ENCODE data around the gene PITRM1.
"Not testable (repeated sequence)": the region's sequence is repeated elsewhere in the genome, so short reads cannot be mapped to it uniquely, and the experiment has no call there.

The PITRM1 gene, protein sequence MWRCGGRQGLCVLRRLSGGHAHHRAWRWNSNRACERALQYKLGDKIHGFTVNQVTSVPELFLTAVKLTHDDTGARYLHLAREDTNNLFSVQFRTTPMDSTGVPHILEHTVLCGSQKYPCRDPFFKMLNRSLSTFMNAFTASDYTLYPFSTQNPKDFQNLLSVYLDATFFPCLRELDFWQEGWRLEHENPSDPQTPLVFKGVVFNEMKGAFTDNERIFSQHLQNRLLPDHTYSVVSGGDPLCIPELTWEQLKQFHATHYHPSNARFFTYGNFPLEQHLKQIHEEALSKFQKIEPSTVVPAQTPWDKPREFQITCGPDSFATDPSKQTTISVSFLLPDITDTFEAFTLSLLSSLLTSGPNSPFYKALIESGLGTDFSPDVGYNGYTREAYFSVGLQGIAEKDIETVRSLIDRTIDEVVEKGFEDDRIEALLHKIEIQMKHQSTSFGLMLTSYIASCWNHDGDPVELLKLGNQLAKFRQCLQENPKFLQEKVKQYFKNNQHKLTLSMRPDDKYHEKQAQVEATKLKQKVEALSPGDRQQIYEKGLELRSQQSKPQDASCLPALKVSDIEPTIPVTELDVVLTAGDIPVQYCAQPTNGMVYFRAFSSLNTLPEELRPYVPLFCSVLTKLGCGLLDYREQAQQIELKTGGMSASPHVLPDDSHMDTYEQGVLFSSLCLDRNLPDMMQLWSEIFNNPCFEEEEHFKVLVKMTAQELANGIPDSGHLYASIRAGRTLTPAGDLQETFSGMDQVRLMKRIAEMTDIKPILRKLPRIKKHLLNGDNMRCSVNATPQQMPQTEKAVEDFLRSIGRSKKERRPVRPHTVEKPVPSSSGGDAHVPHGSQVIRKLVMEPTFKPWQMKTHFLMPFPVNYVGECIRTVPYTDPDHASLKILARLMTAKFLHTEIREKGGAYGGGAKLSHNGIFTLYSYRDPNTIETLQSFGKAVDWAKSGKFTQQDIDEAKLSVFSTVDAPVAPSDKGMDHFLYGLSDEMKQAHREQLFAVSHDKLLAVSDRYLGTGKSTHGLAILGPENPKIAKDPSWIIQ

DNA sequence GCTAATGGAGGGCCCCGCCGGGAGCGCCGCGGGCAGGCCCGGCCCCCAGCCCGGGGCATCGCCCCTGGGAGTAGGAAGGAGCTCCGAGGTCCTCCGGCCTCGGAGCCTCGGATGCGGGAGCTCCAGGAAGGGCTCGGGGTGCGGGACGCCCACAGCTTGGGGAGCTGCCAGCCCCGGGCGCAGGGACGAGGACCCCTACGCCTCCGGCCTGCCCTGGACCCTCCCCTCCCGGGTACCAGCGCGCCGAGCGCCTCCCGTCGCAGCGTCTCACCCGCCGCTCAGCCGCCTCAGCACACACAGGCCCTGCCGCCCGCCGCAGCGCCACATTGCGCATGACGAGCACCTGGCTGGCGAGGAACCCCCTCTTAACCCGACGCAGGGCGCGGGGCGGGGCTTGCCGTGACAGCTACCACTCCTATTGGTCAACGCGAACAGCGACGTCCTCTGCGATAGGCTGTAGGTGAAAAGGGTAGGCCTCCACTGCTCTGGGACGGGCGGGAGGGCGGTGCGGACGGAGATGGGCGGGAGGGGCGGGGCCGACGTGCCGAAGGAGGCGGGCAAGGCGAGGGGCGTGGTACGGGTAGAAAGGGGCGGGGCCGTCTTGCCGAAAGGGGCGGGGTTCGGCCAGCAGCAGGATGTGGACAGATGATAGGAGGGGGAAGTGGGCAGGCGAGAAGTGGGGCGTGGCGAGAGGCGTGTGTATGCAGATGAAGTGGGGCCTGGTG, at the start of gene PITRM1:
Gene PITRM1 (minus strand): TSS at position 337 of the 725 bp plus-strand sequence. CDS start 10 bp downstream, at position 327.
- peaks cover 3% of the 10 kb centered on the region for H3K9me3 Mint-ChIP-seq
- no peaks in the 10 kb centered on the region for H3K27me3 Mint-ChIP-seq
- H3K36me3 Mint-ChIP-seq, result peaks cover 20% of the 10 kb centered on the region
- peaks cover 33% of the 10 kb centered on the region for H3K4me1 Mint-ChIP-seq
- peak; percentile 98 for ATAC-seq
- peak within 1 kb of the TSS; percentile 85 for H3K4me3 Mint-ChIP-seq
- peak within 1 kb of the TSS; percentile 84 for H3K27ac Mint-ChIP-seq

DNA sequence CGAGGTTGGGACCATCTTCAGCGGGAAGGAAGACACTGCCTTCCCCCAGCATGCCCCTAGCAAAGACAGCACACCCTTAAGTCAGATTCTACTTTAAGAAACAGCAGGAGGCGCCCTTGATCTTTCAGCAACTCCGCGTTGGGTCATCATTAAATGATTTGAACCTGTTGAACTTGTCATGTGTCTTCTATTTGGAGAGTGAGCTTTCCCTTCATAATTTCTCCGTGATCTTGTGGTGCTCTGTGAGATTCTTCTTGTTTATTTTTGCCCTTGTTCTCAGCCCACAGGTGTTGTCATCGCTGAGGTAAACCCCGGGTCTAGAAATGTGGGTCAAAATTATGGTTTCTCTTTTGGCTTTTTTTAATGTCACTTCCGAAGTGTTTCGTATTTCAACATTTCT, 49.5 kb upstream of the PITRM1 start:
- Mint-ChIP-seq H3K36me3 (no peaks in the 10 kb centered on the region), H3K27me3 (no peaks in the 10 kb centered on the region), H3K4me3 (no peak overlapping the region), H3K4me1 (no peaks in the 10 kb centered on the region), H3K27ac (no peak overlapping the region), H3K9me3 (peaks cover 9% of the 10 kb centered on the region)
- ATAC-seq, result no peak

DNA sequence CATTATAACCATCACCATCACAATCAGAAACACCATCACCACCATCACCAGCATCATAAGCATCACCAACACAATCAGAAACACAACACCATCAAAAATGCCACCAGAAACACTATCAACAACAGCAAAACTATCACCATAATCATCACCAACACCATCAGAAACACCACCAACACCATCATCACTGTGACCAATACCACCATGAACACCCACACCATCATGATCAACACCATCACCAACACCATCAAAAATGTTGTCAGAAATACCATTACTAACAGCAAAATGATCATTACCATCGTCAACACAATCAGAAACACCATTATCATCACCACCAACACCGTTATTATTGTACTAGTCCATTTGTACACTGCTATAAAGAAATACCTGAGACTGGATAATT, 49.0 kb upstream of the PITRM1 start:
- H3K27ac Mint-ChIP-seq, H3K4me3 Mint-ChIP-seq, H3K36me3 Mint-ChIP-seq, H3K27me3 Mint-ChIP-seq, H3K9me3 Mint-ChIP-seq, ATAC-seq, H3K4me1 Mint-ChIP-seq: not testable (repeated sequence)

DNA sequence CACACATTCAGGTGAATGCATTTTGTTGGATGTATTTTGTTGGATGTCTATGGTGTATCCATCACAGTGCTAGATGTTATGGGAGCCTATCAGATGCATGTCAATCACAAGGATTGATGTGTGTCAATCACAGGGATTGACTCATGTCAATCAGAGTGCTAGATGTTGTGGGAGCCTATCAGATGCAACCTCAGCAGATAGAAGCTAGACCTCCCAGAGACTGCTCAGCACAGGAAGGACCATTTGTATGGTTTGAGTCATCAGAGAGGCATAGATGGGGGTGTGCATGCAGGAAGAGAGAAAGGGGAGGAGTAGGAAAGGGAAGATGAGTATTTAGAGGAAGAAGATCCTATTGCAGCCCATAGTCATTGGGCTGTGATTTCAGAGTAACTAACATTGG, 48.3 kb upstream of the PITRM1 start:
- Mint-ChIP-seq H3K36me3 (no peaks in the 10 kb centered on the region), H3K4me3 (no peak overlapping the region), H3K4me1 (no peaks in the 10 kb centered on the region), H3K9me3 (peaks cover 9% of the 10 kb centered on the region), H3K27me3 (no peaks in the 10 kb centered on the region), H3K27ac (no peak overlapping the region)
- no peak for ATAC-seq

DNA sequence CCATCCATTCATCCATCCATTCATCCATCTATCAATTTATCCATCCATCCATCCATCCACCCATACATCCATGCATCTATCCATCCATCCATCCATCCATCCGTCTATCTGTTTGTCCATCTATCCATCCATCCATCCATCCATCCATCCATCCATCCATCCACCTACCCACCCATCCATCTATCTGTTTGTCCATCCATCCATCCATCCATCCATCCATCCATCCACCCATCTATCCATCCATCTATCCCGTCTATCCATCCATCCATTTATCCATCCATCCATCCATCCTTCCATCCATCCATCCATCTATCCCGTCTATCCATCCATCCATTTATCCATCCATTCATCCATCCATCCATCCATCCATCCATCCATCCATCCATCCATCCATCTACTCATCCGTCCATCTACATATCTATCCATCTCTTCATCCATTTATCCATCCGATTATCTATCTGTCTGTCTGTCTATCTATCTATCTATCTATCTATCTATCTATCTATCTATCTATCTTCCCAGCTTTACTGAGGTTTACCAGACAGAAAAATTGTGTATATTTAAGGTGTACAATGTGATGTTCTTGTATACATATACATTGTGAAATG, 46.5 kb upstream of the PITRM1 start:
- H3K36me3 Mint-ChIP-seq, H3K9me3 Mint-ChIP-seq, H3K4me3 Mint-ChIP-seq, ATAC-seq, H3K27me3 Mint-ChIP-seq, H3K27ac Mint-ChIP-seq, H3K4me1 Mint-ChIP-seq: not testable (repeated sequence)

DNA sequence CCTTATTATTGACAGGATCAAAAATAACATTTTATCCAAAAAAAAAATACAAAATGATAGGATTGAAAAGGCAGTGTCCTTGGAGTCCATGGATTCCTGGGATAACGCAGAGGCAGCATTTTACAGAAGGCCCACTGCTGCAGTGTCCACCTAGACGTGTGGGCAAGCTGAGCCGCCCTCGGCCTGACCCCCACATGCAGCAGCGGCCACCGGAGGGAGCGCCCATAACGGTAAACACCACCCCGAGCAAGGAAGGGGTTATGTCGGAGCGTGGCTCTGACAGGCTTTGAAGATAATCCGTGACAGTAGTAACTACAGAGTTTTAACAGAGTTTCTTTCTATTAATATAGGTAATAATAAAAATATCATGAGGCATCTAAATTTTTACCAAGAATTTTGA, 45.3 kb upstream of the PITRM1 start:
- Mint-ChIP-seq H3K36me3 (no peaks in the 10 kb centered on the region), H3K27me3 (no peaks in the 10 kb centered on the region), H3K4me3 (no peak overlapping the region), H3K9me3 (peaks cover 9% of the 10 kb centered on the region), H3K4me1 (no peaks in the 10 kb centered on the region), H3K27ac (no peak overlapping the region)
- ATAC-seq, result no peak

DNA sequence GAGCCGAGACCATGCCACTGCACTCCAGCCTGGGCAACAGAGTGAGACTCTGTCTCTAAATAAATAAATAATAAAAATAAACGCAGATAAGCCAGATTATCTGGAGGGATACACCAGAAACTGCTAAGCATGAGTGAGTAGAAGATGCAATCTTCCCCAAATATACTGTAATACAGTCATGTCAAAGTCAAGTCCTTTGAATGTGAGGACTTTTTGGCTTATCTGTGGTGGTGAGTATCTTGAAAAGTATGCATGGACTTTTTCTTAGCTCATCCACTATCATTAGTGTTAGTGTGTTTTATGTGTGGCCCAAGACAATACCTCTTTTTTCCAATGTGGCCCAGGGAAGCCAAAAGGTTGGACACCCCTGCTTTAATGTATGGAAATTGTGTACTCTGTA, 44.7 kb upstream of the PITRM1 start:
- no peaks in the 10 kb centered on the region for H3K36me3 Mint-ChIP-seq
- H3K4me1 Mint-ChIP-seq, result no peaks in the 10 kb centered on the region
- H3K27me3 Mint-ChIP-seq, result no peaks in the 10 kb centered on the region
- ATAC-seq, result no peak
- no peak overlapping the region for H3K27ac Mint-ChIP-seq
- peaks cover 9% of the 10 kb centered on the region for H3K9me3 Mint-ChIP-seq
- no peak overlapping the region for H3K4me3 Mint-ChIP-seq

DNA sequence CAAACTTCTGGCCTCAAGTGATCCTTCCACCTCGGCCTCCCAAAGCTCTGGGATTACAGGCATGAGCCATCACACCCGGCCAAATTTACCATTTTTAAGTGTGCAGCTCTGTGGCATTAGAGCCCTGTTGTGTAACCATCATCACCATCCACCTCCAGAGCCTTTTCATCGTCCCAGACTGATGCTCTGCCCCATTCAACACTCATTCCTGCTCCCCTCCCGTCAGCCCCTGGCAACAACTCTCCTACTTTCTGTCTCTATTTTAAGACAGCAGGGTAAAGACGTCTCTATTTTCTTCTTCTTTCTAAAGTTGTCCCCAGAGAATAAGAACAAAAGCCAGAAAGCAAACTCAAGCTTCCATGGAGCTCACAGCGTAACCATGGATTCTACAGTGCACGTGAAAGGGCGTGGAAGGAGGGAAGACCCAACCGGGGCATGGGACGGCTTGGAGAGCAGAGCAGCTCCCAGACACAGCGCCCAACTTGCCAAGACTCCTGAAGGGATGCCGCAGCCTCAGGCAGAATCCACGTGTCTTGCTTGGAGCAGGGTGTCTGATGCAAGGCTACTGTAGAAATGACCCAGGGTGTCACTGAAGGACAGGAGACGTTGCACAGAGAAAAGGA, 42.7 kb upstream of the PITRM1 start:
- no peak overlapping the region for H3K27ac Mint-ChIP-seq
- peaks cover 2% of the 10 kb centered on the region for H3K4me1 Mint-ChIP-seq
- ATAC-seq, result no peak
- no peaks in the 10 kb centered on the region for H3K27me3 Mint-ChIP-seq
- H3K4me3 Mint-ChIP-seq, result no peak overlapping the region
- H3K36me3 Mint-ChIP-seq, result no peaks in the 10 kb centered on the region
- H3K9me3 Mint-ChIP-seq, result peaks cover 9% of the 10 kb centered on the region

DNA sequence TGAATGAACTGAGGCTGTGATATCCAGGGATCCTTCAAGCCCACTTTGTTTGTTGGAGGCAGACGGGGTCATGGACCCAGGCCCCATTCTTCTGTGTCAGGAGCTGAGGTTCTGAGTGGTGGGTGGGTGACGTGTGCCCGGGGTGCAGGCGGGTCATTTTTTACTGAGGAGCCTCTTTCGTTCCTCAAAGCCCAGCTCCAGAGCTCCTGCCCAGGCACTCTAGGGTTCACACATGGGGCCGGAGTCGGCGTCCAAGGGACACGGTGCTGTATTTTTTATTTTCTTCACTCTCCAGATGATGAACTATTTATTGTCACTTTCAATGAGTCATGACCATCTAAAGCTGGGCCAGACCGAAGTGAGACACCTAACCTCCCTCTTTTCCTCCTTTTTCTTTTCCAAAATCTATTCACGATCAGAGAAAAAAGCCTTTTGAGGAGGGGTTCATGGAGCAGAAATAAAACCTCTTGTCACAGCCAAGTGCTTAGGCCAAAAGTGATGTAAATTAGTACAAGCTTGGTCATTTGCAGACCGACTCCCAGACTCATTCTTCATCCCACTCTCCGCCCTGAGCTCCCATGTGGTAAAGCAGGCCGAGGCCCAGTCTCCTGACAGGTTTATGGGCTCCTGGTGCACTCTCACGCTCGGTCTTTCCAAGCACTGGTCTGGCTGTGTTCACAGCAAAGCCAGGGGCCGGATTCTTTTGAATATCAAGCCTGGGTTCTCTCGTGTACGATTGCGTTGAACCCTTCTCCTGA, 41.4 kb upstream of the PITRM1 start:
- Mint-ChIP-seq H3K27me3 (no peaks in the 10 kb centered on the region), H3K36me3 (no peaks in the 10 kb centered on the region), H3K27ac (no peak overlapping the region), H3K4me3 (no peak overlapping the region), H3K4me1 (peaks cover 15% of the 10 kb centered on the region), H3K9me3 (peaks cover 4% of the 10 kb centered on the region)
- ATAC-seq, result no peak

DNA sequence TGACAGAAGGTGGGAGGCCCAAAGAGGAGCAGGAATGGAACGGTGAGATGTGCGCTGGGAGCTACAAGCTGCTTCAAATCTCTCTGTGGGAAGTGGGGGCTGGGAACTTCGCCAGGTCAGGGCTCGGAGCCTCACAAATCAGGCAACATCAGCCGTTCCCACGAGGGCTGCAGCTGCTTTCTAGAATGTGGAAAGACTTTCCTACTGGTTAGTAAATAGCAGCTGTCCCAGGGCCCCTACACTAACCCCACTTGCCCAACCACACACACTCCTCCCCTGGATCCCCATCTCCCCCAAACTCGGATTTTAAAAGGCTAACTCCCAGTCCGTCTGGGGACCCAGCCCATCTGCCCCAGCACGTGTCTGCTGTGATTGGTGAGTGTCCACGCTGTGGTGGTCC, 40.6 kb upstream of the PITRM1 start:
- no peak overlapping the region for H3K4me3 Mint-ChIP-seq
- no peak for ATAC-seq
- no peaks in the 10 kb centered on the region for H3K36me3 Mint-ChIP-seq
- H3K27me3 Mint-ChIP-seq, result no peaks in the 10 kb centered on the region
- no peak overlapping the region for H3K27ac Mint-ChIP-seq
- H3K9me3 Mint-ChIP-seq, result no peaks in the 10 kb centered on the region
- H3K4me1 Mint-ChIP-seq, result peaks cover 23% of the 10 kb centered on the region

DNA sequence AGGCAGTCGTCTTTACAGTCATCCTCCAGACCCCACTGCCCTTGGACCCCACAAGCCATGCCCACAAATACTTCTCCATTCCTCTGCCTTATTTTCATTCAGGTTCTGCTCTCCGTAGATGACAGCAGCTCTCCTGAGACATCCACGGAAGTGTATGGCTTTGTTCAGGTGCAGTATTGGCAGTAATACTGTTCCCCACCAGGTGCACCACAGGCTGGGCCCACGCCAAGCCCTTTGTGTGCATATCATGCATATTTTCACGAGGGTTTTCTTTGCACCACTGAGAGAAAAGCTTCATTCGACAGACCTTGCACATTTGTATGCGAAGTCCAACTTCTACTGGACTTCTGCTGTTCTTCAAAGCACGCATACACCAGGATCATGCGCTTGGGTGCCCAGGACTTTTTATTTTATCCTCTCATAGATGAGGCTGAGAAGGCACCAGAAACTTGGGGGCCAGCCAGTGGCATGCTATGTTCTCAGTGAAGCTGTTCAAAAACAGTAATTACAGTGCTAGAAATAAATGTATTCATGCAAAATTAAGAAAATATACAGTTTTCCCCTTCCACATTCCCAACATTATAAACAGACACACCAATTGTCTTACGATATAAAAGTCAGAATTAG, 37.8 kb upstream of the PITRM1 start:
- Mint-ChIP-seq H3K27me3 (peaks cover 8% of the 10 kb centered on the region), H3K36me3 (no peaks in the 10 kb centered on the region), H3K4me3 (no peak overlapping the region), H3K4me1 (peaks cover 23% of the 10 kb centered on the region), H3K9me3 (no peaks in the 10 kb centered on the region), H3K27ac (peak overlapping the region; percentile 60)
- ATAC-seq, result no peak

DNA sequence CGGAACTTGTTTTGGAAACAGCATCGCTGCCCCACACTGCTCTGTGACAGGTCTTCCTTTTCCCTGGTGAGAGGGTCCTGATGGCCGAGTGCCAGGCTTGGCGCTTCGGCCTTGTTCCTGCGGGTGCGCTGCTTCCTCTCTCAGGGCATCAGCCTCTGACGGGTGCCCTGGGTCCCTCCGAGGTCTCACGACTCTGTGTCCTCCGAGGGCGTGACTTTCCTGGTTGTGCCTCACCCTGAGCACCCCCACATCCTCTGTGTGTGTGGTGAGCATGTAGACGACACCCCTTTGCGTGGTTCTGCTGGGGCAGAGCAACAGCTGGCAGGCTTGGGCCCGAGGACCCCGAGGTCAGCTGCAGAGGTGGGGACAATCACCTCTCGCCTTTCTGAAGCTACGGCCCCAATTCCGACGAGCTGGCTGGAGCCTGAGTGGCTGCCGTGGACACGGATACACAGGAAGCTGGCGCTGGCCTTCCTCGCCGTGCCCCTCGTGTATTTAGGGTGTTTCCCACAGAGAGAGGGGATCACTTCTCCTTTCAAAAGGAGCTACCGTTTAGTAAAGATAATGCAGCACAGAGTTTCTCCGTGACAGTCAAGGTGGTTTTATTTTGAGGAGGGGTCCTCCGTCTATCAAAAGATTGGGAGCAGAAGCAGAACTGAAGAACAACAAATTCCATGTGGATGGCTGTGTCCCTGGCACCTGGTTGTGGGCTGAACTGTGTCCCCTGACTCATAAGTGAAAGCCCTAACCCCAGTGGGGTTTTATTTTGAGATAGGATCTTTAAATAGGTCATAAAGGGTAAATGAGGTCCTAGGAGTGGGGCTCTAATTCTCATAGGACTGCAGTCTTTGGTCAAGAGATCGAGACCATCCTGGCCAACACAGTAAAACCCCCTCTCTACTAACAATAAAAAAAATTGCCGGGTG, 36.2 kb upstream of the PITRM1 start:
- Mint-ChIP-seq H3K4me1 (peaks cover 23% of the 10 kb centered on the region), H3K27me3 (peaks cover 13% of the 10 kb centered on the region)
- ATAC-seq, result peak; percentile 73

DNA sequence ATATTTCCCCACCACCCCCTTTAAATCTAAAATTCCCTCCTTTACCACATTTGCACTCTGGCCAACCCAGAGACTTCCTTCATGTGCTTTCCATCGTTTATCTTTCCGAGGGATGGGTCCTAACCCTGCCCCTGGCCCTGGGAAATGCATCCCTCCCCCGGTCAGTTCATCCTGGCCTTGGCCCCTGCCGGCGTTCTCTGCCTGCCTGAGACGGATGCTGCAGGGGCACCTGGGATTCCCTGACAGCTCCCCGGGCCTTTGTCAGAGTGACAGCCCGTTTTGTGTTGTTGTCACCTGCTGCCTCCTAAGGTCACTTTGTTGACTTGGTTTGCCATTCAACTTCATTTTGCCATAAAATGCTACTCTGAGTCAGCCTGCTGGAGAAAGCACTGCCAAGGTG, 34.8 kb upstream of the PITRM1 start:
- H3K4me3 Mint-ChIP-seq, result no peak overlapping the region
- H3K27me3 Mint-ChIP-seq, result peaks cover 20% of the 10 kb centered on the region
- no peaks in the 10 kb centered on the region for H3K36me3 Mint-ChIP-seq
- ATAC-seq, result no peak
- peaks cover 23% of the 10 kb centered on the region for H3K4me1 Mint-ChIP-seq
- no peak overlapping the region for H3K27ac Mint-ChIP-seq
- H3K9me3 Mint-ChIP-seq, result no peaks in the 10 kb centered on the region

More for the DNA sequence above, 36.2 kb upstream of the PITRM1 start:
- no peaks in the 10 kb centered on the region for H3K9me3 Mint-ChIP-seq
- peak overlapping the region; percentile 60 for H3K27ac Mint-ChIP-seq
- no peaks in the 10 kb centered on the region for H3K36me3 Mint-ChIP-seq
- H3K4me3 Mint-ChIP-seq, result peak overlapping the region; percentile 44

Data from stimulated activated memory B cell treated with anti-CD40 and anti-IgM and Interleukin-4, amounts not matched to agents 10 μg/mL and 1 μg/mL and 100 μg/mL, for 72 hours (primary cell).